IMR-90 (cell line): Measurements from ENCODE around the gene PRDM1. TPM values are rescaled to one million over a fixed set of nuclear protein-coding genes. Genes with fewer than 3 reads are reported as not detected.

Source experiments
- ATAC-seq: fragments of 200-7000 bp; cut with Tn5 transposase; 2 replicates; pipeline ENCODE4 v1.9.1; 2020; ENCODE audit warnings: low read depth, mild to moderate bottlenecking, moderate library complexity
- BruUV-seq: library from RNA; stranded (reverse); fragments of 400-500 nt; replicated peaks from 2 replicates; lab custom pipeline; 2021; lab: Mats Ljungman, UMichigan
- CTCF ChIA-PET: fragments of 300-600 bp; formaldehyde crosslinking; extraction: SDS; loops from one replicate; lab custom pipeline; 2021; ENCODE audit warnings: antibody characterized with exemption; lab: Yijun Ruan, JAX
- POLR2A ChIA-PET: fragments of 300-600 bp; sonication (Branson Sonifier 250); formaldehyde crosslinking; loops from one replicate; lab custom pipeline; 2022; ENCODE audit warnings: antibody characterized with exemption; ENCODE audit not compliant: unreplicated experiment; lab: Charles Lee
- DNase-seq: peaks from one replicate; pipeline ENCODE4 v3.0.0; 2013
- H2AFZ ChIP-seq: replicated peaks from 2 replicates; pipeline ENCODE3; 2013; ENCODE audit warnings: low read length, mild to moderate bottlenecking; ENCODE audit not compliant: poor library complexity
- H2AK5ac ChIP-seq: 2 replicates; pipeline ENCODE4 v1.6.1; 2013; ENCODE audit warnings: low read depth, low read length, inconsistent platforms
- H2AK9ac ChIP-seq: replicated peaks from 2 replicates; pipeline ENCODE3; 2013; ENCODE audit warnings: mild to moderate bottlenecking, low read depth, low read length, moderate library complexity; ENCODE audit not compliant: poor library complexity
- H2BK120ac ChIP-seq: 2 replicates; pipeline ENCODE4 v1.6.1; 2013; ENCODE audit warnings: low read depth, low read length, inconsistent platforms
- H2BK15ac ChIP-seq: 3 replicates; pipeline ENCODE4 v1.6.1; 2013; ENCODE audit warnings: low read depth, low read length, inconsistent platforms
- H2BK20ac ChIP-seq: 2 replicates; pipeline ENCODE4 v1.6.1; 2013; ENCODE audit warnings: low read depth, mild to moderate bottlenecking, inconsistent platforms, low read length, moderate library complexity
- H2BK5ac ChIP-seq: 2 replicates; pipeline ENCODE4 v1.6.1; 2013; ENCODE audit warnings: mild to moderate bottlenecking, low read depth, low read length, inconsistent platforms; ENCODE audit not compliant: poor library complexity, severe bottlenecking
- H3K14ac ChIP-seq: replicated peaks from 2 replicates; pipeline ENCODE4 v1.6.1; 2013; ENCODE audit warnings: low read depth, low read length, inconsistent platforms
- H3K18ac ChIP-seq: 2 replicates; pipeline ENCODE4 v1.6.1; 2013; ENCODE audit warnings: low read depth, low read length, control low read depth
- H3K23ac ChIP-seq: 2 replicates; pipeline ENCODE4 v1.6.1; 2013; ENCODE audit warnings: low read depth, low read length, inconsistent platforms
- H3K27ac ChIP-seq: 2 replicates; pipeline ENCODE4 v1.5.1; 2013; ENCODE audit warnings: mild to moderate bottlenecking, control low read depth, low read length; ENCODE audit not compliant: insufficient read depth
- H3K27me3 ChIP-seq: 2 replicates; pipeline ENCODE4 v1.6.1; 2013; ENCODE audit warnings: low read length; ENCODE audit not compliant: control insufficient read depth, insufficient read depth
- H3K36me3 ChIP-seq: 2 replicates; pipeline ENCODE4 v1.6.1; 2013; ENCODE audit warnings: low read length, mixed read lengths; ENCODE audit not compliant: control insufficient read depth, insufficient read depth
- H3K4ac ChIP-seq: 2 replicates; pipeline ENCODE4 v1.6.1; 2013; ENCODE audit warnings: low read depth, low read length, inconsistent platforms
- H3K4me1 ChIP-seq: 2 replicates; pipeline ENCODE4 v1.6.1; 2013; ENCODE audit warnings: low read length, mixed read lengths; ENCODE audit not compliant: control insufficient read depth, insufficient read depth
- H3K4me2 ChIP-seq: 2 replicates; pipeline ENCODE4 v1.6.1; 2013; ENCODE audit warnings: low read depth, mild to moderate bottlenecking, control low read depth, low read length, moderate library complexity
- H3K4me3 ChIP-seq: 2 replicates; pipeline ENCODE4 v1.5.1; 2013; ENCODE audit warnings: low read depth, mild to moderate bottlenecking, control low read depth, low read length, moderate library complexity; ENCODE audit not compliant: insufficient read depth
- H3K56ac ChIP-seq: 2 replicates; pipeline ENCODE4 v1.6.1; 2013; ENCODE audit warnings: low read length, inconsistent platforms; ENCODE audit not compliant: insufficient read depth; ENCODE audit errors: extremely low read depth
- H3K79me1 ChIP-seq, 2 experiments: 2 replicates each; pipeline ENCODE4 v1.6.1; 2013; ENCODE audit warnings: low read length in 2 of 2, inconsistent platforms in 1 of 2, low read depth in 1 of 2
- H3K9ac ChIP-seq: 2 replicates; pipeline ENCODE4 v1.6.1; 2013; ENCODE audit warnings: low read depth, low read length, control low read depth
- H3K9me1 ChIP-seq: 2 replicates; pipeline ENCODE4 v1.6.1; 2013; ENCODE audit warnings: low read length, inconsistent platforms; ENCODE audit not compliant: insufficient read depth
- H3K9me3 ChIP-seq: 2 replicates; pipeline ENCODE4 v1.6.1; 2013; ENCODE audit warnings: low read length; ENCODE audit not compliant: control insufficient read depth, insufficient read depth
- H4K20me1 ChIP-seq: 2 replicates; pipeline ENCODE4 v1.6.1; 2013; ENCODE audit warnings: low read length, inconsistent platforms; ENCODE audit not compliant: insufficient read depth
- H4K5ac ChIP-seq: 2 replicates; pipeline ENCODE4 v1.6.1; 2013; ENCODE audit warnings: mild to moderate bottlenecking, low read depth, low read length, control low read depth
- H4K8ac ChIP-seq, 2 experiments: 2 replicates each; pipeline ENCODE4 v1.6.1; 2013; ENCODE audit warnings: low read depth in 2 of 2, low read length in 2 of 2, control low read depth in 1 of 2, inconsistent platforms in 1 of 2
- H4K91ac ChIP-seq: 2 replicates; pipeline ENCODE4 v1.6.1; 2013; ENCODE audit warnings: low read depth, low read length, inconsistent platforms; ENCODE audit not compliant: insufficient read depth
- BHLHE40 ChIP-seq: fragments of 150-350 bp; IDR thresholded peaks from 2 replicates; pipeline ENCODE4 v1.6.1; 2016; ENCODE audit warnings: mild to moderate bottlenecking, low read depth, low read length
- CEBPB ChIP-seq: IDR thresholded peaks from 2 replicates; pipeline ENCODE4 v1.6.1; 2012; ENCODE audit warnings: low read depth, low read length, improper control_type of control experiment
- CHD1 ChIP-seq: IDR thresholded peaks from 2 replicates; pipeline ENCODE4 v1.6.1; 2012; ENCODE audit warnings: low read depth, low read length, improper control_type of control experiment
- CTCF ChIP-seq: conservative IDR thresholded peaks from 2 replicates; pipeline ENCODE4 v1.5.1; 2012; ENCODE audit warnings: mild to moderate bottlenecking, low read depth, low read length, improper control_type of control experiment
- ELK1 ChIP-seq: fragments of 150-350 bp; IDR thresholded peaks from 2 replicates; pipeline ENCODE4 v1.6.1; 2016; ENCODE audit warnings: low read depth, mild to moderate bottlenecking, low read length, moderate library complexity, borderline replicate concordance
- FOS ChIP-seq: fragments of 150-350 bp; IDR thresholded peaks from 2 replicates; pipeline ENCODE4 v1.6.1; 2016; ENCODE audit warnings: low read depth, low read length
- MAFK ChIP-seq: IDR thresholded peaks from 2 replicates; pipeline ENCODE4 v1.6.1; 2012; ENCODE audit warnings: low read depth, low read length, improper control_type of control experiment
- MAZ ChIP-seq: IDR thresholded peaks from 2 replicates; pipeline ENCODE4 v1.6.1; 2012; ENCODE audit warnings: low read depth, mild to moderate bottlenecking, low read length, improper control_type of control experiment, moderate library complexity, borderline replicate concordance
- MXI1 ChIP-seq: IDR thresholded peaks from 2 replicates; pipeline ENCODE4 v1.6.1; 2012; ENCODE audit warnings: low read depth, mild to moderate bottlenecking, low read length, moderate library complexity, borderline replicate concordance
- POLR2A ChIP-seq: IDR thresholded peaks from 2 replicates; pipeline ENCODE4 v1.6.1; 2012; ENCODE audit warnings: mild to moderate bottlenecking, low read depth, low read length
- RAD21 ChIP-seq: IDR thresholded peaks from 2 replicates; pipeline ENCODE4 v1.6.1; 2012; ENCODE audit warnings: low read length, improper control_type of control experiment
- RCOR1 ChIP-seq: IDR thresholded peaks from 2 replicates; pipeline ENCODE4 v1.6.1; 2012; ENCODE audit warnings: mild to moderate bottlenecking, low read length, improper control_type of control experiment; ENCODE audit not compliant: insufficient replicate concordance
- RFX5 ChIP-seq: IDR thresholded peaks from 2 replicates; pipeline ENCODE4 v1.8.0; 2012; ENCODE audit warnings: low read depth, mild to moderate bottlenecking, low read length, moderate library complexity
- SMC3 ChIP-seq: fragments of 150-350 bp; IDR thresholded peaks from 2 replicates; pipeline ENCODE4 v1.6.1; 2016; ENCODE audit warnings: low read depth, mild to moderate bottlenecking, antibody characterized with exemption, low read length, moderate library complexity
- WGBS, 2 experiments: methylation state at CpG; one replicate each; pipeline versions ENCODE4 v1.1.5 to v1.1.7; 2013; ENCODE audit warnings: missing lambda C conversion rate in 2 of 2; ENCODE audit not compliant: insufficient read length in 1 of 2; ENCODE audit errors: extremely low coverage in 2 of 2; 5-methylcytosine and 5-hydroxymethylcytosine counted together
- dilution Hi-C: fragments of 300-500 bp; cut with HindIII; formaldehyde crosslinking; loops from one replicate; pipeline ENCODE4 v1.14.3; 2018; ENCODE audit warnings: low sequenced_read_pairs; ENCODE audit not compliant: unreplicated experiment
- in situ Hi-C: fragments of 300-500 bp; cut with MboI; formaldehyde crosslinking; loops from 3 replicates; pipeline ENCODE4 v1.14.3; 2019; ENCODE audit warnings: low sequenced_read_pairs, inconsistent platforms, mixed read lengths
- intact Hi-C: fragments of 100-400 bp; cut with micrococcal nuclease; formaldehyde crosslinking; loops from 2 replicates; pipeline ENCODE4 v1.10.0; 2022
- polyA plus RNA-seq, 3 experiments: library from polyadenylated mRNA; depleted of rRNA; stranded (reverse); fragments of >200 nt; gene quantifications; 2 replicates each; pipeline ENCODE4 v1.2.3, GENCODE V29; 2012; ENCODE audit warnings: low replicate concordance in 1 of 3
- total RNA-seq: library from RNA; depleted of rRNA; stranded (reverse); fragments of >200 nt; gene quantifications from 2 replicates; pipeline ENCODE4 v1.2.3, GENCODE V29; 2012

The PRDM1 gene
- total and polyA plus RNA-seq, 2 of the 4 experiments (the other 2 are of a cell fraction), result 2.3 to 3.0 TPM

GRCh38 chr6:106090001-106090400 is 3.9 kb downstream of the PRDM1 start (continued):
- no peak for TF ChIP-seq RFX5

GRCh38 chr6:106092279-106092678 is 6.1 kb downstream of the PRDM1 start:
- DNase-seq (no peak), ATAC-seq (no peak)
- H3K14ac ChIP-seq, result no peak overlapping the region
- dilution Hi-C loops (no loop called here), in situ Hi-C loops (loop anchor here (10.0 kb wide), 1 partner anchor 213 kb away; no protein-coding TSS in a partner anchor), intact Hi-C loops (no loop called here)
- no peak overlapping the region for H3K27ac ChIP-seq
- H2AK5ac ChIP-seq, result no peak overlapping the region
- H2BK5ac ChIP-seq, result no peak overlapping the region
- H2AFZ ChIP-seq, result no peak overlapping the region
- H2BK20ac ChIP-seq, result no peak overlapping the region
- no peaks in the 10 kb centered on the region for H3K27me3 ChIP-seq
- no peak overlapping the region for H2AK9ac ChIP-seq
- no peak overlapping the region for H2BK15ac ChIP-seq
- H3K56ac ChIP-seq, result no peak overlapping the region
- no peak overlapping the region for H3K18ac ChIP-seq
- H3K36me3 ChIP-seq, result peaks cover 3% of the 10 kb centered on the region; the same call in 1 of the 2 replicates
- H4K8ac ChIP-seq, result no peak overlapping the region
- H4K5ac ChIP-seq, result no peak overlapping the region
- H3K9ac ChIP-seq, result no peak overlapping the region
- H3K4me1 ChIP-seq, result peaks cover 10% of the 10 kb centered on the region
- no peaks in the 10 kb centered on the region for H4K20me1 ChIP-seq
- no peaks in the 10 kb centered on the region for H3K9me3 ChIP-seq
- no peak overlapping the region for H3K23ac ChIP-seq
- H2BK120ac ChIP-seq, result no peak overlapping the region
- peaks cover 17 to 48% of the 10 kb centered on the region in 2 experiments; a peak in 3 of 4 replicates for H3K79me1 ChIP-seq
- no peak overlapping the region for H3K4me3 ChIP-seq
- CTCF ChIA-PET, result interaction anchor here (1.6 kb wide), 1 partner anchor 131 kb away, joined by 6 read pairs; no protein-coding TSS in a partner anchor
- BruUV-seq, result no TSS peak
- H3K9me1 ChIP-seq, result no peaks in the 10 kb centered on the region; the same call in 1 of the 2 replicates
- H3K4me2 ChIP-seq, result no peak overlapping the region
- H3K4ac ChIP-seq, result no peak overlapping the region
- POLR2A ChIA-PET, result interaction anchor here (0.5 kb wide), 1 partner anchor 182 kb away, joined by 3 read pairs; no protein-coding TSS in a partner anchor
- 94% methylated on average over 5 of the region's 5 CpGs; no CpG with 5 or more reads in 1 of the 2 experiments for WGBS, 2 experiments
- no peak overlapping the region for H4K91ac ChIP-seq
- TF ChIP-seq SMC3, result no peak
- no peak for TF ChIP-seq BHLHE40
- TF ChIP-seq MXI1, result no peak
- no peak for TF ChIP-seq RCOR1
- TF ChIP-seq FOS, result no peak
- no peak for TF ChIP-seq CTCF
- TF ChIP-seq CEBPB, result no peak
- no peak for TF ChIP-seq MAFK
- no peak for TF ChIP-seq RAD21
- no peak for TF ChIP-seq POLR2A
- no peak for TF ChIP-seq ELK1
- no peak for TF ChIP-seq CHD1
- TF ChIP-seq MAZ, result no peak
